Posterior cingulate gyrus (tissue), 11 donors: ENCODE data around the gene ZNF140.
A peak's percentile ranks its signal among the peaks of the same experiment; 100 is the strongest.

Experiments used
- DNase-seq, 10 donors: peaks; one replicate each; pipeline versions ENCODE4 v3.0.0 to v3.0.0-alpha.2; 2020 to 2021; ENCODE audit warnings: mixed read lengths in 3 of 10
- intact Hi-C: fragments of 100-400 bp; cut with DNase I; formaldehyde crosslinking; loops from one replicate; pipeline ENCODE4 v1.15.1; 2023

The ZNF140 gene

GRCh38 chr12:133080368-133081158 lies at the start of gene ZNF140:
ZNF140 (plus strand) TSS chr12:133080923; CDS start chr12:133081321, 398 bp downstream.
- intact Hi-C loops, result loop anchor here (1.0 to 5.0 kb wide), 4 partner anchors 43 to 101 kb away; partner anchors contain the start of genes ZNF10, ZNF26, ZNF268 and ZNF84
- peak; percentile 94 to 100 (median 98) for DNase-seq

- intact Hi-C loops, result loop anchor here (1.0 kb wide), 2 partner anchors 43 to 51 kb away; partner anchors contain the start of genes ZNF140 and ZNF26
Observed at GRCh38 chr12:133037207-133038005, 43.3 kb upstream of the ZNF140 start, which contains the start of gene ZNF84. ZNF84 (plus strand) TSS chr12:133037509; CDS start chr12:133041468, 3,959 bp downstream.

GRCh38 chr12:133038118-133038709 lies 42.5 kb upstream of the ZNF140 start:
- no peak for DNase-seq
- intact Hi-C loops, result no loop called here

More at GRCh38 chr12:133037207-133038005, 43.3 kb upstream of the ZNF140 start, which contains the start of gene ZNF84:
- DNase-seq, result peak; percentile 91 to 99 (median 94)

GRCh38 chr12:133046698-133047097 lies 34.0 kb upstream of the ZNF140 start:
- intact Hi-C loops, result no loop called here
- DNase-seq, result no peak

- intact Hi-C loops, result no loop called here
- DNase-seq, result no peak
Observed at GRCh38 chr12:133057446-133057845, 23.3 kb upstream of the ZNF140 start.

- intact Hi-C loops, result no loop called here
- DNase-seq, result no peak
Observed at GRCh38 chr12:133058203-133059113, 22.3 kb upstream of the ZNF140 start.

- intact Hi-C loops, result no loop called here
- DNase-seq, result no peak
Observed at GRCh38 chr12:133061954-133062353, 18.8 kb upstream of the ZNF140 start.

GRCh38 chr12:133063556-133063955 lies 17.2 kb upstream of the ZNF140 start:
- DNase-seq, result no peak
- intact Hi-C loops, result no loop called here

- intact Hi-C loops, result no loop called here
Observed at GRCh38 chr12:133073836-133074235, 6.9 kb upstream of the ZNF140 start.

GRCh38 chr12:133080026-133080367 lies 726 bp upstream of the ZNF140 start:
- peak; percentile 96 to 100 (median 98) for DNase-seq
- intact Hi-C loops, result loop anchor here (1.0 to 5.0 kb wide), 4 partner anchors 43 to 101 kb away; partner anchors contain the start of genes ZNF10, ZNF26, ZNF268 and ZNF84

More at GRCh38 chr12:133073836-133074235, 6.9 kb upstream of the ZNF140 start:
- no peak for DNase-seq

- intact Hi-C loops, result loop anchor here (5.0 kb wide), 1 partner anchor 94 kb away; the partner anchor contains the start of gene ZNF26
- DNase-seq, result no peak
Observed at GRCh38 chr12:133081159-133081780, 547 bp downstream of the ZNF140 start.

GRCh38 chr12:133083345-133083744 lies 2.6 kb downstream of the ZNF140 start:
- DNase-seq, result no peak
- intact Hi-C loops, result loop anchor here (5.0 kb wide), 1 partner anchor 96 kb away; the partner anchor contains the start of gene ZNF26

- no peak for DNase-seq
- intact Hi-C loops, result no loop called here
Observed at GRCh38 chr12:133105620-133106019, 24.9 kb downstream of the ZNF140 start.

- intact Hi-C loops, result no loop called here
- DNase-seq, result no peak
Observed at GRCh38 chr12:133106253-133106652, 25.5 kb downstream of the ZNF140 start.

- intact Hi-C loops, result no loop called here
- no peak for DNase-seq
Observed at GRCh38 chr12:133107121-133107520, 26.4 kb downstream of the ZNF140 start.

- DNase-seq, result no peak
- intact Hi-C loops, result no loop called here
Observed at GRCh38 chr12:133108150-133108549, 27.4 kb downstream of the ZNF140 start.

- intact Hi-C loops, result no loop called here
- no peak for DNase-seq
Observed at GRCh38 chr12:133120385-133121191, 39.9 kb downstream of the ZNF140 start.

GRCh38 chr12:133124674-133125073 lies 44.0 kb downstream of the ZNF140 start:
- DNase-seq, result no peak
- intact Hi-C loops, result no loop called here
